Omental fat pad (tissue), 4 donors: ENCODE data around the gene FOXP1. TPM values are rescaled to one million over a fixed set of nuclear protein-coding genes. Genes with fewer than 3 reads are reported as not detected.
A peak's percentile ranks its signal among the peaks of the same experiment; 100 is the strongest.

Source experiments
- ATAC-seq: fragments of 150-250 bp; one replicate; pipeline ENCODE4 v1.9.1; 2016; ENCODE audit warnings: mild to moderate bottlenecking, moderate library complexity; ENCODE audit not compliant: low FRiP score
- DNase-seq: peaks from one replicate; pipeline ENCODE4 v3.0.0-alpha.2; 2019; ENCODE audit warnings: low spot score
- CTCF ChIP-seq, 3 donors: fragments of 450-650 bp; IDR thresholded peaks; one replicate each; pipeline ENCODE4 v1.5.1; 2016 to 2017; ENCODE audit warnings: antibody characterized with exemption in 3 of 3, mild to moderate bottlenecking in 3 of 3, moderate library complexity in 2 of 3
- total RNA-seq, 4 donors: library from RNA; depleted of rRNA; stranded (reverse); fragments of >200 nt; gene quantifications; one replicate each; pipeline ENCODE4 v1.1.0, GENCODE V29; 2016

Gene FOXP1
- total RNA-seq, 4 donors from 2014 or later: 72.4 to 128 (median 76.7) TPM

GRCh38 chr3:71168880-71169411 is 414.6 kb downstream of the FOXP1 start:
- no peak for TF ChIP-seq CTCF (IDR thresholded peaks at IDR 0.05)
- DNase-seq (no peak), ATAC-seq (peak; percentile 56)

- ATAC-seq (no peak), DNase-seq (no peak)
- TF ChIP-seq CTCF (IDR thresholded peaks at IDR 0.05): no peak
These were observed 415.3 kb downstream of the FOXP1 start for GRCh38 chr3:71168121-71168721.

- no peak for TF ChIP-seq CTCF (IDR thresholded peaks at IDR 0.05)
- DNase-seq (no peak), ATAC-seq (no peak)
These were observed 416.9 kb downstream of the FOXP1 start for GRCh38 chr3:71166339-71167240.

GRCh38 chr3:71164881-71165280 is 418.6 kb downstream of the FOXP1 start:
- no peak for DNase-seq
- no peak for ATAC-seq
- no peak for TF ChIP-seq CTCF (IDR thresholded peaks at IDR 0.05)

- ATAC-seq (no peak), DNase-seq (no peak)
- TF ChIP-seq CTCF (IDR thresholded peaks at IDR 0.05): no peak
These were observed 420.2 kb downstream of the FOXP1 start for GRCh38 chr3:71163198-71163918.

GRCh38 chr3:71162221-71162620 is 421.3 kb downstream of the FOXP1 start:
- TF ChIP-seq CTCF (IDR thresholded peaks at IDR 0.05): no peak
- ATAC-seq (no peak), DNase-seq (no peak)
